ENCODE results near the gene TMEM201.

GRCh38 chr1:9599741-9600140, 11.0 kb downstream of the TMEM201 start:
- TF ChIP-seq POLR2AphosphoS5 (IDR thresholded peaks at IDR 0.05; ENCODE audit: borderline replicate concordance, low read depth, low read length), result no peak
- TF ChIP-seq EZH2 (IDR thresholded peaks at IDR 0.05), result no peak

Data from SK-N-MC (cell line).